ENCODE measurements around the gene CRTAC1.

GRCh38 chr10:97849687-97850402 lies 180.6 kb downstream of the CRTAC1 start, which contains the start of gene GOLGA7B:
- TF ChIP-seq ATF1 (CRISPR knock-in tag; IDR thresholded peaks at IDR 0.05) (0 out of 2 replicates have a peak, but pooled peaks have one; percentile 39), STAT6 (CRISPR knock-in tag; conservative IDR thresholded peaks at IDR 0.05; ENCODE audit: low read depth) (no peak), CTCF (IDR thresholded peaks at IDR 0.05) (no peak), RELA (CRISPR knock-in tag; IDR thresholded peaks at IDR 0.05; ENCODE audit: borderline replicate concordance) (no peak)

Data from WTC11 (cell line).